Measurements from ENCODE around the gene C18orf63.
"Not testable (repeated sequence)": the region's sequence is repeated elsewhere in the genome, so short reads cannot be mapped to it uniquely, and the experiment has no call there.

C18orf63 gene

DNA sequence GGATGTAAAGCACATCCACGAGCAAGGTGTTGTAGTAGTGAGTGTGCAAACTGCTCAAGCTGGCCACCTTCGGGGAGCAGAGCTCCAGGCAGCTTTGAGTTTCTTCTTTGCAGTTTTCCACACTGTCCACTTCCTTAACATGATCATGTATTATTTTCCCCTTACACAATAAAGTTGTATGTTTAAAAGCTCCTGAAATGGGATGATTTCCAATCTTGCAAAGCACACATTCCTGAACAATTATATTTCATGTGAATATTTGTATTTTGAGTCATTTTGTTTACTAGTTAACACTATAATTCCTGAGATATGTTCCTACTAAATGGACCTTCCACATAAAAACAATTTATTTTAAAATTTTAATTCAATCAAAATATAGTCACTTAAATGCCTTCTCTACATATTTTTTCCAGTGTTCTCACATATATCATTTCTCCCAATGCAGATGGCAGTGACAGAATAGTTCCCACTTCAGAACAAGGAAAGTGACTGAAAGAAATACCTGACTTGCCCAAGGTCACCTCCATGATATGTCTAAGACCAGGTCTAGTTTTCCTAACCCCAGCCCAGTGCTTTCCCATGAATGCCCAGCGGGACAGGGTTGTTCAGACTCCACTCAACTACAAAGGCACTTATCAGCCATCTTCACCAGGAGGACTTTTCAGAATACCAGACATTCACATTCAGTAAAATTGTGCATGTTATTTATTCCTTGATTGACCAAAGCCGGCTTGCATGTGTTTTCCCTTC lies 29.4 kb upstream of the C18orf63 start:
- DNase-seq (ENCODE audit: low read depth) = no peak

DNA sequence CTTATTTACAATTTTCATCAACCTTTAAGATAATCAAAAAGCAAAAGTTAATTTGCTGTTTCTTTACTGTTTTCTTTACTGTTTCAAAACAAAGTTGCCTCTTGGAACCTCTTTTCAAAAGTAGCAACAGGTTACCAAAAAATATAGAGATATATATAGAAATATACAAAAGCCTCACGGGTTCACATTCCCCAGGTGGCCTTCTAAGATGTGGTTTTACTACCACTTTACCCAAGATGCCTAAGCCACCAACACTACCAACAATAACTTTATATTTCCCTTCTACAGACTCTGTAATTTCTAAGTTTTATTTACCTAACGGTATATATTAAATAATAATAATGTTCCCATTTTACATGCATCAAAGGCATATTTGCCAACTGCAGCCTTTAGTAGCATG lies 28.8 kb upstream of the C18orf63 start:
- DNase-seq (ENCODE audit: low read depth) = no peak

DNA sequence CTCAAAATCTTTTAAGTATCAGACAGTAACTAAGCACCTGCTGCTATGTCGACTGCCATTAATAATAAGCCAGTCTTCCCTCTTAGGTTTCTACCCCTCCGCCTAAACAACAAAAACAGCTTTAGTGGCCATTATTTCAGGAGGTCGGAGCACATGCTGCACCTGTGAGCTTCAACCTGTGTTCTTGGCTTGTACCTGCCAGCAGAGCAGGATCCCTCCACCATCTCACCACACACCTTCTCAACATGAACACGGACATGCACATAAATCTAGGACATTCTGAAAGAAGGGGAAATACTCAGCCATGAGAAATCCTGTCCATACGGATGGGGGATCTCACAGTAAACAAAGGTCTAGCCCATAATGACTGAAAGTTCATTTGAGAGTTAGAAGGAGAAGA lies 27.6 kb upstream of the C18orf63 start:
- no peak for DNase-seq (ENCODE audit: low read depth)

DNA sequence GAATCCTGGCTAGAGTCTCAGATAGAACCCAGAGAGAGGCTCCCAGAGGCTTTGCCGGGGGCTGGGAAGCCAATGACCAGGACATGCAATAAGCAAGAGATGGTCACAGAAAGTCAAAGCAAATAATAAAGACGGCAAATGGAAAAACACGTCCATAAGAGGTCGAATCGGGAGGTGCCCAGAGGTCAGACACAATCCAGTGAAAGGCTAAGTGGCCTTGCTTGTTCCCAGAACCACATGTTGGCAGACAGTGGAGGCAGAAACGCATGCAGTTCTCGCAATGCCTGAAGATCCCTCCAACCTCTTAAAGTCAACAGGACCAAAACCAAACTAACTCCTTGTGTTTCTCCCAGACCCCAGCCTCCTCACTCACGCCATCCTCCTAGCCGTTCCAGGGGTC lies 26.9 kb upstream of the C18orf63 start:
- DNase-seq (ENCODE audit: low read depth) = no peak

DNA sequence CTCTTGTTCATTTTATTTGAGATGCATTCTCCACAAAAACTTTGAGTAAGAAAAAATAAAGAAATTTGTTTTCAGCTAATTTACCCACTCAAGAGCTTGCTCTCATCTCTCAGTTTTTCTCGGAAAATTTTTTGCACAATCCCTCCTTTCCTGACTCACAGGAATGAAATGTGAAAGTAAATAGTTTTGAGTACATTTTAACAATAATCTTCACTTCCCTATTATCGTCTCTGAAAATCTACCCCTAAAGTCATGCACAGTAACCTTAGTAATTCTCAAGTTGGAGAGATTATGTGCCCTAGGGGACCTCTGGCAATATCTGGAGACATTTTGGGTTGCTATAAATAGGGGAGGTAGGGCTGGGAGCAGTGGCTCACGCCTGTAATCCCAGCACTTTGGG lies 26.5 kb upstream of the C18orf63 start:
- no peak for DNase-seq (ENCODE audit: low read depth)

DNA sequence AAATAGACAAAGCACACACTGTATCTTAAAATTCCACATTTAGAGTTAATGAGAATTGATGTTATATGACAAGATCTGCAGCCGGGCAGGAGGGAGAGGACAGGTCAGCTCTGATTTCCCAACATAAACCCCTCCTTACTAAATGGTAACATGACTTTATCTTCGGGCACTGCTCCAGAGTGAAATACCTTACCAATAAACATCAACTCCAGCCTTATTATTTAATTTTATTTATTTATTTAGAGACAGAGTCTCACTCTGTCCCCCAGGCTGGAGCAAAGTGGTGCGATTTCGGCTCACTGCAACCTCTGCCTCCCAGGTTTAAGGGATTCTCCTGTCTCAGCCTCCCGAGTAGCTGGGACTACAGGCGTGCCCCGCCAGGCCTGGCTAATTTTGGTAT lies 25.6 kb upstream of the C18orf63 start:
- no peak for DNase-seq (ENCODE audit: low read depth)

DNA sequence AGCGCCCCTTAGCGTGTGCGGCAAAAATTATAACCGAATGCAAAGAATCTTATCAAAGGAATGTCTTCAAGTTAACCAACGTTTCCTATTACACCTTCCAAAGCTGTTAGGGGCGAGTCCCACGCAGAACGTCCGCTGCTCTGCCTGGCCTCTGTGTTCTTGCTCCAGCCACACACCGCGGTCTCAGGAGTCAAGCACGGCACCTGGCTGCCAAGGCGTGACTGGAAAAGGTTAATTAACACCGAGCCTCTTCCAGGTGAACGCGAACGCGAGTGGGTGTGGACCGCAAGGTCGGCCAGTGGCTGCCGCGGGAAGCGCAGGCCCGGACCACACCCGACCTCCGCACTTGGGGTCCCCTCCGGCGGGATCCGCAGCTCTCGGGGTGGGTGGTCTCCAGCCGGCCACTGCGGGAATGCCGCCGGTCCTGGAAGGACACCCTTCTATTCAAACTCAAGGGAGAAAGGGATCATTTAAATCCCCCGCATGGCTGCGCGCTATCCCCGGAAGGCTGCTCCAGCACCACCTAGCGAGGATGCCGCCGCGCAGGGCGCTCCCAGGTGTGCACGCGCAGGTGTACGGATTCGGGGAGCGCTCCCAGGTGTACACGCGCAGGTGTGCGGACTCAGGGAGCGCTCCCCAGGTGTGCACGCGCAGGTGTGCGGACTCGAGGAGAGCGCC lies 24.7 kb upstream of the C18orf63 start:
- no peak for DNase-seq (ENCODE audit: low read depth)

DNA sequence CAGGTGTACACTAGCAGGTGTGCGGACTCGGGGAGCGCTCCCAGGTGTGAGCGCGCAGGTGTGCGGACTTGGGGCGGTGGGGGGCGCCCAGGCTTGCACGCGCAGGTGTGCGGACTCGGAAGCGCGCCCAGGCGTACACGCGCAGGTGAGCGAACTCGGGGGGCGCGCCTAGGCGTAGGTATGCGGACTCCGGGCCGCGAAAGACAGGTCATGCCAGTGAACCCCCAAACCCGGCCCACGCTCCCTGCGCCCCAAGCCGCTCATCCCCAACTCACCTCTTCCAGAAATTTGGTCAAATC lies 24.2 kb upstream of the C18orf63 start:
- no peak for DNase-seq (ENCODE audit: low read depth)

DNA sequence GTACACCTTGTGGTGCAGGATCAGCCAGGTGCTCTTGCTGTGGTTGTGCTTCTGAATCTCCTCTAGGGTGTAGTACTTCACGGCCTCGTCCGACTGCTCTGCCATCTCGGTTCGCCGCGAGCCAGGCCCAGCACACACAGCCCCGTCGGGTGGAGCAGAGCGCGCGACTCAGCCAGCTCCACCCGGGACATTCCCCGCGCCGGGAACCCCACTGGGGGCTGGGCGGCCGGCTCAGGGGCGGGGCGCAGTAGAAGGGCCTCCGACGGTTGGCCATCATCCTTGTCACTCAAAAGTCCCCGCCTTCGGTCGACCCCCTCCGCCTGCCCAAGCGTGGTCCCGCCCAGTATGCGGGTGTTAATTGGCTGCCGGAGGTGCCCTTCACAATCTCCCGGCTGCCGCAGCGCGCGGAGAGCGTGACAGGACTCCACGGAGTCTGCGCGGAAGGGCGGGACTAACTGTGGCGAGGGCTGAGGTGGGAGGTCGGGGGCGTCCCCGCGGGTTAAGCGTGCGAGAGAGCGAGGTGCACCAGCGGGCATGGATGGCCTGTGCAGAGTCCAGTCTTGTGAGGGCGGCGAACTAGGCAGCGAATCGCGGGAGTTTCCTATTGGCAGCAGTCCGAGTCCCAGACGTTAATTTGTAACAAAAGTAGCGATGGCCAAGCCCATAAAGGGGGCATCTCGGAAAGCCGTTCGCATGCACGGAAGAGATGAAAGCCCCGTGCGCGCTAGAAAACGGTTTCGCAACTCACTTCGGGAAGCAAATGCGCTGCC lies 23.7 kb upstream of the C18orf63 start, which contains the start of gene CYB5A:
Gene CYB5A, minus strand, starts transcription at position 193 of the 770 bp plus-strand sequence. Its CDS starts 88 bp downstream, at position 105.
- DNase-seq (ENCODE audit: low read depth) = peak; percentile 98

DNA sequence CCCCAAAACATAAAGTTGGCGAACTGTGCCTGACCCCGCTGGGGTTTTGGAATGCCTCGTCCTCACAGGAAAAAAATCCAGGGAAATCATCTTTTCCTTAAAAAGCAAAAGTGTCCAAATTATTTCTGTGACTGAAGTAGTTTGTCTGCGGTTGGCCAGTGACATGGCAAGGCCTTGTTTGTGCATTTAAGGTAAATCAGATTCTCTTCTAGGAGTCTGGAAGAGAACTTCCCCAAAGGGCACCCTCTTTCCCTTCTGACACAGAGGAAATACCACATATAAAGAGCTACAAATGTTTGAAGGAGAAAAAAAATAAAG lies 23.1 kb upstream of the C18orf63 start:
- no peak for DNase-seq (ENCODE audit: low read depth)

DNA sequence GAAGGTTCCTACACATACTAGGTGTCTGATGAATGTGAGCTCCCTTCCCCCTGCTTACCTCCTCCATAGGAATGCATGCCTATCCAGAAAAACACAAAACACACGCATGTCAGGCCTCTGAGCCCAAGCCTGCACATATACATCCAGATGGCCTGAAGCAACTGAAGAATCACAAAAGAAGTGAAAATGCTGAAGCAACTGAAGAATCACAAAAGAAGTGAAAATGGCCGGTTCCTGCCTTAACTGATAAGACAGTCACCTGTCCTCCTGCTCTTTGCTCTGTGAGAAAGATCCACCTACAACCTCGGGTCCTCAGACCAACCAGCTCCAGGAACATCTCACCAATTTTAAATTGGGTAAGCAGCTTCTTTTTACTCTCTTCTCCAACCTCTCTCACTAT lies 22.7 kb upstream of the C18orf63 start:
- not testable (repeated sequence) for DNase-seq (ENCODE audit: low read depth)

DNA sequence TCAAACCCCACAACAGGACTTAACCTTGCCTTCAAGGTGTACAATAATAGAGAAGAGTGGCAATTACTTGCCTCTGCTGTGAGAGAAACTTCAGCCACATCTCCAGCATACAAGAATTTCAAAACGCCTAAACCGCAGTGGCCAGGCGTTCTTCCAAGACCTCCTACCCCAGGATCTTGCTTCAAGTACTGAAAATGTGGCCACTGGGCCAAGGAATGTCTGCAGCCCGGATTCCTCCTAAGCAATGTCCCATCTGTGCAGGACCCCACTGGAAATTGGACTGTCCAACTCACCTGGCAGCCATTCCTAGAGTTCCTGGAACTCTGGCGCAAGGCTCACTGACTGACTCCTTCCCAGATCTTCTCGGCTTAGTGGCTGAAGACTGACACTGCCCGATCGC lies 21.1 kb upstream of the C18orf63 start:
- no peak for DNase-seq (ENCODE audit: low read depth)

DNA sequence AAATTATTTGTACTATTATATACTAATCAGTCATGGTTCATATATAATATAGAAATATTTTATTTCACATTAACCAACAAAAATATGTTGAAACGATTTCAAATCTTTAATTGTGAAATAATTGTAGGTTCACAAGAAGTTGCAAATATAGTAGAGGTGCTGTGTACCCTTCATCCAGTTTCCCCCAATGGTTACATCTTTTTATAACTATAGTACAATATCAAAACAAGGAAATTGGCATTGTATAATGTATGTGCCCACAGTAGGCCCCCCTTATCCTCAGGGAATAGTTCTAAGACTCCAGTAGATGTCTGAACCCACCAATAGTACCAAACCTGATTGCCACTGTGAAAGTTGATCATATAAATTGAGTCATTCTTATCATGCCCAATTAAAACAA lies 16.5 kb upstream of the C18orf63 start:
- no peak for DNase-seq (ENCODE audit: low read depth)

DNA sequence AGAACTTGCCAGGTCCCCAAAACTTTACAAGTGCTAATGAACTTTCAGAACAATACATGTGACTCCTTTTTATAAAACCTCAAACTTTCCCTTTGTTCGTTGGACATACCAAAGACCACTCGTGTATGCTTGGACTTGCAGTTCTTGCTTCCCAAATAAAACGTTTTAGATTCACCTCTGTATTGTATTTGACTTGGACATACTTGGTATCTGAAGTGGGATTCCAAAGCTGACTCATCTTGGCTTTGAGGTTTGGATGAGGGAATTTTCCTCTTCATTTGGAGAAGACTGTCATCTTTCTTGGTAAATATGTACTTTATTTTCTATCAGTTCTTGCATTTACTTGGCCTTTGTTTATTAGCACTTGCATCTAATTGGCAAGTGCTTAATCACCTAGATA lies 15.9 kb upstream of the C18orf63 start:
- DNase-seq (ENCODE audit: low read depth) = no peak

DNA sequence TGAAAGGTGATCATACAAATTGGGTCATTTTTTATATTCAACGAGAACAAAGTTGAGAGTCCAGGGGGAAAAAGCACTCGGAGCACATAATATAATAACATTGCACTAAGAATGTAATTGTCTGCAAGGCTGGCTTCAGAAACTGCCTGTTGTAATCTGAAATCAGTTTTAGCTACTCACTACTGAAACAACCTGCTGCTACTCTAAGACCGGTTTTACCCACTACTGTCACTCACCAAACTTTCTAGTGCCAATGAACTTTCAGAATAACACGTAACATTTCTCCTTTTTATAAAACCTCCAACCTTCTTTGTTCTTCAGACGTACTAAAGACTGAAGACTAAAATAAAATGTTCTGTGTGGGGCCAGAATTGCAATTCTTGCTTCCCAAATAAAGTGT lies 12.3 kb upstream of the C18orf63 start:
- DNase-seq (ENCODE audit: low read depth) = no peak

DNA sequence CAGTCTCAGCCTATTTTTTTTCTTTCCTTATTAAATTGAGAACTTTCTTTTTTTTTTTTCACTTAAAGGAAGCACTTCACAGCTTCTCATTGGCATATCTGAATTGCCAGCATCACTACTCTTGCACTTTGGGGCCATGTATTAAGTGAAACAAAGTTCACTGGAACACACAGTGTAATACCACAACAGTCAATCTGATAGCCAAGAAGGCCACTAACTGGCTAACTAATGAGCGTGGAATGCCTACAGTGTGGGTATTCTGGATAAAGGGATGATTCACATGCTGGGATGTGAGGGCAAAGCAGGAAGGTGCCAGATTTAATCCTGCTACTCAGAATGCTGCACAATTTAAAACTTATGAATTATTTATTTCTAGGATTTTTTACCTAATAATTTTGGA lies 11.7 kb upstream of the C18orf63 start:
- no peak for DNase-seq (ENCODE audit: low read depth)

DNA sequence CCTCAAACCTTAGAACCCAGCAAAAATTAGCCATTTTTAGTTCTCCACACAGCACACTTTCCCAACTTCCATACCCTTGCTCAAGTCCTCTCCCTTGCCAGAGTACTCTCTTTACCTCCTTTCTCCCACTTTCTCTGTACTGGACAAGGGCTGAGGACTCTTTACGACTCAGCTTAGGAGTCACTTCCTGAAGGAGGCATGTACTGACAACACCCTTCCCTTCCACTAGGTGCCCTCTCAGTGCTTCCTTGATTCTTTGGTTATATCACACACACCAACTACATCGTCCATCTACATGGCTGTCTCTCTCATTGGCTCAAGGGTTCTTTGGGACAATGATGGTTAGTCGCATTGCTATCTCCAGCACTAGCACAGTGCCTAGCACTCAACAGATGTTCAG lies 5.2 kb upstream of the C18orf63 start:
- DNase-seq (ENCODE audit: low read depth) = no peak

DNA sequence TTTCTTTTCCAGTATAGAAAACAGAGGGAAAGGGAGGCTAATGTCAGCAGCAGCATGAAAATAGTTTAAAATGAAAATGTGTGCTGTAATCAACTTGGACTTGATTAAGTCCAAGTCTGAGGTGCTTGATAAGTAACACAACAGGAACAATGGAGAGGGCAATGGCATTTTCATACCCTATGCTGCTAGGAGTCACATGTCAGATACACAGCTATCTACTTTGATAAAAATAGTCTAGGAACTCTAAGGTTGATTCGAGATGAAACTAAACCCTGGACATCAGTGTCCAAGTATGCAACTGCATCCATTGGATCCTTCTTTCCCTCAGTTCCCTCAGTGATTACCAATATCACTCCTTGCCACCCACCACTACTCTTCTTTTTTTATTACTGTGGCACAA lies 4.6 kb upstream of the C18orf63 start:
- DNase-seq (ENCODE audit: low read depth) = no peak

DNA sequence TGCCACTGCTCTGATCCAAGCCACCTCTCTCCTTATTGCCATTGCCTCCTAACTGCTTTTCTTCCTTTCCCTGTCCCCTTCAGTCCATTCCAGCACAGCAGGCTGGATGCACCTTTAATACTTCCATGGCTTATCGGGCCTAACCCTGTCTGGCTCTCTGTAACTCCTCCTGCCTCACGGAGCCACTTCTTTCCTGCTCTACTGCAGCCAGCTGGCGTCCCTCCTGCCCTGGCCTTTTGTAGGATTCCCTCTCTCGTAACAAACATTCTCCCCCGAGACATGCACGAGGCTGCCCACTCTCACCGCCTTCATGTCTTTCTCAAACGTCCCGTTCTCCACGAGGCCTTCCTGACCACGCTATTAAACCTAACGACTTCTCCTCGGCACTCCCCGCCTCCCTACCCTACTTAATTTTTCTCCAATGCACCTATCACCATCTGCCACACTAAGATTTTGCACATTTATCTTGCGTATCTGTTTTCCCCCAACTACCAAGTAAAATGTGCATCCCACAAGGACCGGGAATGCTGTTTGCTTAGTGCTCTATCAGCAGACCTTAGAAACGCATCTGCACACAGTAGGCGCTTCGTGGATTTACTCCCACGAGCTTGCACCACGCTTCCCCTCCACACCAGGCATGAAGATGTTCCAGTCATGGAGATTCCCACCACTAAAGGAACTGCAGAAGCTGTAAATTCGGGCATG lies 728 bp upstream of the C18orf63 start:
- no peak for DNase-seq (ENCODE audit: low read depth)

DNA sequence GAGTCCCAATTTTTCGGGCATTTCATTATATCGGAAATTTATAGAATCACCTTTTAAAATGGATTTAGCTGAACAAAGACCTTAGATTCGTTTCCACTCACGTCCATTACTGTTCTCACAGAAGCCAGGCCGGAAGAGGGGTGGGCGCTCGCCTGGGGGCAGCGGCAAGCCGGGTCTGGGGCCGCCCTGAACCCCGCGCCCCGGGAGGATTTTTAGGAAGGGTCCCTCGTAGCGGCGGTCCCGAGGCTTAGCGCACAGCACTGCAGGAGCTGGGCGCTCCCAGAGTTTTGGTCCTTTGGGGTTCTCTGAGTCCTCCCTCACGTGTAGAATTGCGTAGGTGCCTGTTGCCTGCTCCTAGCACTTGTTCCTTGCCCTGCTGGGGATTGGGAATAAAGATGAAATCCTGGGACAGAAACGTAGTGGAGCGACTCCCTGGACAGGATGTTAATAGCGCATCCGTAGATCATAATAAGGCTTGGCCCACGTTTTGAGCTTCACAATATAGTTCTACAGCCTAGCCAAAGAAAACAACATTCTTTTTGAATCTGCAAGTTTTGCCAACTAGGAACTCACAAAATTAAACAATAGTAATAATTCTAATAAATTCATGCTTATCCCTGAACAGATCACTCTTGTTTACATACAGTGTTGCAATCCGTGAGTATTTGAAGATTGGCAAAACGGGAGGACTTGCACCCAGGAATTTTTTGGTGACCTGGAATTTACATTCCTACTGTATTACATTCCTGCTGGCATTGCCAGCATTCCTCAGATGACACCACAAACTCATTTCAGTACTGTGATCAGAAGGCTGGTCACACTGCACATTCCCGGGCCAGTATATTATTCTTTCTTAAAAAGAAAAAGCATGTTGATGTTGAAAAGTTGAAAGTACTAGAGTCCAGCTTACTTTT lies 875 bp downstream of the C18orf63 start:
- DNase-seq (ENCODE audit: low read depth) = no peak

DNA sequence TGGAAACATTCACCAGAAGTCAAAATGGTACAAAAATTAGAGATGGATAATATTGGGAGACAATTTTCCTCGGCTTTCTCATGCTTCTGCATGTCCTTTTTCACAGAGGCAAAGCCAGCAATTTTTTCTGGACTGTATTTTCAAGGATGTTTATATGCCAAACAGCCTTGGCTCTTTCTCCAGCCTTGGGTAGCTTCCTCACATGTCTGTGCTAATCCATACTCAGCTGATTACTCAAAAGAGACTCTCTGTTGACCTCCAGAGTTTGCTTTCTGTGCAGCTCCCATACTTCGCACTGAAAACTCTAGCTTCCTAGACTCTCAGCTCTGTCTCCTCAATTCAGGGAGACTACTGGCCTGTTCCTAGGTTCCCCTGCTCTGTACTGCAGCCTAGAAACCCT lies 10.6 kb downstream of the C18orf63 start:
- DNase-seq (ENCODE audit: low read depth) = no peak

DNA sequence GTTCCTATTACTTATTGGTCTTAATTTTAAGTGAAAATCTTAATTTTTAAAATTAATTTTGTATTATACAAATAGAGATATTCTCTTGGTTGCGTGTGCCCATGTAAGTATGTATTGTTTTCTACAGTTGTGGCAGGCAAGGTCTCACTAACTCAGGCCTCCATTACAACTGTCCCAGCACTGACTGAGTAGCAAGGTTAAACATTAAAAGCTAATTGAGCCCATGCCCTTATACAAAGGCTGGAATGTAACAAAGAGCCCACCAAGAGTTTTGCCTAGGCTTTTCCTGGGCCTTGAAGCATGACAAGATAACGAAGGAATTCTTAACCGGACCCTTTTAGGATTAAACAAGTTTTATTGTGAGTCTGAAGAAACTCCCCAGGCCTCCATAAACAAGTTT lies 11.2 kb downstream of the C18orf63 start:
- DNase-seq (ENCODE audit: low read depth) = not testable (repeated sequence)
